ENCODE results near the gene KLF6. TPM values are rescaled to one million over a fixed set of nuclear protein-coding genes. Genes with fewer than 3 reads are reported as not detected.
A peak's percentile ranks its signal among the peaks of the same experiment; 100 is the strongest.

The KLF6 gene
- total and polyA plus RNA-seq, 9 of the 15 experiments (the other 6 are each of a cell fraction or from before 2014, with no cell fraction given), result 3.2 to 23.9 (median 8.0) TPM

DNA sequence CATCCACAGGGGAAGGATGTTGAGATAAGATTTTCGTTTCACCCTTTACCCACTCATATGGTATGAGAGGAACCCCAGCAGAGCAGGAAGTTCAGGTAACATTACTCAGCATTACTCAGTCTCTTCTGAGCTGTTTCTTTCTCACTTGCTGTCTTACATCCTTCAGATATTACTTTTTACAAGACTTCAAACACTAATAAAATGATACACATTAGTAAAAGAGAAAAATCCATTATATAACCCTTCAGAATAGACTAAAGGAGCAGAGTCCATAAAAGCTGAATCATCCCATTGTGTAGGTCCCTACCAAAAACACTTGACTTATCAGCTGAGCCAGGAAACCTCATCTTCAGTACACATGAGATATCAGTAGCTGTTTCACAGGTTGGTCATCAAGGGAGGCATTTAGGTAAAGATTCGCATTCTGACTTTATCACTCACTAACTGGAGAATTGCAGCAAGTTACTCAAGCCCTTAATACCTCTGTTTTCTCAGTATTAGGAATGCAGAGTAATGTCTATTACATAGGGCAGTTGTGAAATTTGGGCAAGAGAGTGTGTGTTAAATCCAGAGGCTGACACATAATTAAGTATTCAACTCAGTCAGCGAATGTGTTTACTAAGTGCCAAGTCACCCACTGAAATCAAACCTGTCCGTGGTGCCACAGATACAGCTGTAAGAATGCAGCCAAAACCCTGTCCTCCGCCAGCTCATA is 44.7 kb downstream of the KLF6 start (continued):
- TF ChIP-seq NFE2 (IDR thresholded peaks at IDR 0.05; ENCODE audit: low read depth) (peak; percentile 90), GATAD2B (IDR thresholded peaks at IDR 0.05; ENCODE audit: borderline replicate concordance) (peak; percentile 57; the same call in 1 of the 2 replicates), RUNX1 (IDR thresholded peaks at IDR 0.05; ENCODE audit: low read depth) (no peak), GABPA (tag; conservative IDR thresholded peaks at IDR 0.05; ENCODE audit: low read depth) (0 out of 2 replicates have a peak, but pooled peaks have one; percentile 25), LCOR (CRISPR knock-in tag; IDR thresholded peaks at IDR 0.05) (peak; percentile 75; the same call in 1 of the 2 replicates)
- TF ChIP-seq, protein P1, sequence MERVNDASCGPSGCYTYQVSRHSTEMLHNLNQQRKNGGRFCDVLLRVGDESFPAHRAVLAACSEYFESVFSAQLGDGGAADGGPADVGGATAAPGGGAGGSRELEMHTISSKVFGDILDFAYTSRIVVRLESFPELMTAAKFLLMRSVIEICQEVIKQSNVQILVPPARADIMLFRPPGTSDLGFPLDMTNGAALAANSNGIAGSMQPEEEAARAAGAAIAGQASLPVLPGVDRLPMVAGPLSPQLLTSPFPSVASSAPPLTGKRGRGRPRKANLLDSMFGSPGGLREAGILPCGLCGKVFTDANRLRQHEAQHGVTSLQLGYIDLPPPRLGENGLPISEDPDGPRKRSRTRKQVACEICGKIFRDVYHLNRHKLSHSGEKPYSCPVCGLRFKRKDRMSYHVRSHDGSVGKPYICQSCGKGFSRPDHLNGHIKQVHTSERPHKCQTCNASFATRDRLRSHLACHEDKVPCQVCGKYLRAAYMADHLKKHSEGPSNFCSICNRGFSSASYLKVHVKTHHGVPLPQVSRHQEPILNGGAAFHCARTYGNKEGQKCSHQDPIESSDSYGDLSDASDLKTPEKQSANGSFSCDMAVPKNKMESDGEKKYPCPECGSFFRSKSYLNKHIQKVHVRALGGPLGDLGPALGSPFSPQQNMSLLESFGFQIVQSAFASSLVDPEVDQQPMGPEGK (CRISPR knock-in tag; IDR thresholded peaks at IDR 0.05; ENCODE audit: borderline replicate concordance), result no peak

DNA sequence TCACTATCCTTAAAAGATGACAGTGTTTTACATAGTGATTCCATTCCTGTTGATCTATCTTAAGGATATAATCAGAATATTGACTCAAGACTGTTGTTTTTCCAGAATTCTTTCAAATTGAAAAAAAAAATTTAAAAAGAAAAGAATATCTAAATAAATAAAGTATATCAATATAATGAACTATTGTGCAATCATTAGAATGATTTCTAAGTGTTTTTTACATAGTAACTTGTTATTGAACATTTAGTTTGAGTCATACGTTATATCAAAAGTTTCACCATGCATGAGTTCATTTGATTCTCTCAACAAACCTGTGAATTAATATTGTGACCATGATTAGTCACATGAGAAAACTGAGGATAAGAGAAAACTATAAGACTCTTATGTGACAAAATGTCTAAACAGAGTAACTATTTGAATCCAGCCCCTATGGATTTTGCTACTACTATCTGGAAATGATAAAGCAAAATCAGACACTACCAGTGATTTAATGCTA is 46.1 kb downstream of the KLF6 start:
- Histone ChIP-seq H4K20me1 (replicated peaks; ENCODE audit: control insufficient read depth, insufficient read depth, low read length) (no peaks in the 10 kb centered on the region), H3K9ac (ENCODE audit: insufficient read depth in 1 of 2, low read depth in 2 of 2, low read length in 2 of 2) (no peak overlapping the region), H3K4me2 (ENCODE audit: insufficient read depth, low read length) (no peak overlapping the region), H3K27ac (ENCODE audit: extremely low read depth, low read depth, low read length) (no peak overlapping the region), H3K36me3 (ENCODE audit: control insufficient read depth, insufficient read depth, low read length) (no peaks in the 10 kb centered on the region), H3K9me1 (ENCODE audit: control insufficient read depth, insufficient read depth, low read length) (no peaks in the 10 kb centered on the region), H3K4me1 (replicated peaks in 1 of 2; ENCODE audit: control insufficient read depth in 2 of 2, insufficient read depth in 2 of 2, low read length in 2 of 2) (peaks cover 4 to 5% of the 10 kb centered on the region in 2 experiments; a peak in 2 of 5 replicates), H3K9me3 (replicated peaks; ENCODE audit: control insufficient read depth, insufficient read depth, low read depth, low read length) (no peaks in the 10 kb centered on the region), H3K27me3 (ENCODE audit: control insufficient read depth in 2 of 2, insufficient read depth in 2 of 2, low read length in 2 of 2) (no peaks in the 10 kb centered on the region), H3K79me2 (ENCODE audit: control insufficient read depth, insufficient read depth, low read length) (no peaks in the 10 kb centered on the region), H2AFZ (ENCODE audit: low read depth, low read length) (no peak overlapping the region), H3K4me3 (no peak overlapping the region)
- intact Hi-C loops (cut with micrococcal nuclease), result no loop called here
- no peak for TF ChIP-seq ZNF668 (CRISPR knock-in tag; IDR thresholded peaks at IDR 0.05)
- no peak for TF ChIP-seq NCOA4 (IDR thresholded peaks at IDR 0.05; ENCODE audit: partially characterized antibody)
- TF ChIP-seq MCM7 (IDR thresholded peaks at IDR 0.05), result no peak
- TF ChIP-seq ZNF212 (CRISPR knock-in tag; IDR thresholded peaks at IDR 0.05), result no peak
- no peak for TF ChIP-seq ZNF133 (CRISPR knock-in tag; IDR thresholded peaks at IDR 0.05)
- no peak for TF ChIP-seq CEBPG (CRISPR knock-in tag; IDR thresholded peaks at IDR 0.05)
- peak; percentile 72 to 98 for TF ChIP-seq CEBPG (tag; conservative IDR thresholded peaks at IDR 0.05 in 1 of 2, IDR thresholded peaks at IDR 0.05 in 1 of 2)
- no peak for TF ChIP-seq GABPB1 (CRISPR knock-in tag; IDR thresholded peaks at IDR 0.05)
- no peak for TF ChIP-seq ESRRA (IDR thresholded peaks at IDR 0.05; ENCODE audit: borderline replicate concordance, low read depth)
- TF ChIP-seq CEBPB (tag; IDR thresholded peaks at IDR 0.05), result peak; percentile 90
- TF ChIP-seq YY1 (IDR thresholded peaks at IDR 0.05; ENCODE audit: borderline replicate concordance in 1 of 3, control insufficient read depth in 1 of 3, extremely low read depth in 1 of 3, insufficient read depth in 3 of 3, insufficient read length in 1 of 3, insufficient replicate concordance in 2 of 3, low read depth in 1 of 3, low read length in 2 of 3), result no peak
- TF ChIP-seq MCM5 (IDR thresholded peaks at IDR 0.05; ENCODE audit: low read depth), result no peak
- CTCF ChIA-PET (ENCODE audit: low intra/inter-chr PET ratio), result no interaction called here
- no TSS peak for BruUV-seq (replicated peaks)
- in situ Hi-C loops (cut with MboI), result no loop called here
- WGBS (ENCODE audit: insufficient coverage, low coverage, missing lambda C conversion rate), result 95% methylated on average over 1 of the region's 1 CpG
- no peak for ATAC-seq
- FAIRE-seq, result no peak
- POLR2A ChIA-PET, result no interaction called here
- DNase-seq (ENCODE audit: extremely low read depth in 1 of 4, low spot score in 3 of 4), result no peak

Measured in K562 (cell line).